ENCODE measurements around the gene PTPN14.

Gene PTPN14

DNA sequence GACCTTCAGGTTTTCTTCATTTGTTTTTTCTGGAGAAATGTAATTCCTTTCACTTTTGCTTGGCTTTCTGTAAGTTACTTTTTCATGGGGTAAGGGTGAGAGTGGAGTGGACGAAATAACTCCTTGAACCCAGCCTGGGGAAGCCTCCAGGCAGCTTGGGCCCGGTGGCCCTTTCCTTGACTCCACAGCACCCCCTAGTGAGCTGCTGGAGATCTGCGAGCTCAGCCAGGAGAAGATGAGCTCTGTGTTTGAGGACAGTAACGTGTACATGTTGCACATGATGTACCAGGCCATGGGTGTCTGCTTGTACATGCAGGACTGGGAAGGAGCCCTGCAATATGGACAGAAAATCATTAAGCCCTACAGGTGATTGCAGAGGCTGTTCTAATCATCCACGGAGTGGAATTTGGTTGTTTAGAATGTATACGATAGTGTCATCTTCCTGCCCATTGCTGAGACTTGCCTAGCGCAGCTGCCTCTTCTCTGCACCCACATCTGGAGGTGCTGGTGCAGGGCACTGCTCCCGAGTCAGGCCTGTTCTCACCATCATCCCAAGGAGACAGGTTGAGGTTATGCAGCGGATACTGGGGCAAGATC lies 219.5 kb downstream of the PTPN14 start:
- H3K4me3 Mint-ChIP-seq = no peak overlapping the region
- DNase-seq (ENCODE audit: low spot score in 2 of 2) (peak in 1 of 2 donors; percentile 36), ATAC-seq (replicated peaks; ENCODE audit: extremely low read depth, poor library complexity, severe bottlenecking) (no peak)
- H3K27ac Mint-ChIP-seq (ENCODE audit: low read depth) = no peak overlapping the region
- peaks cover 4% of the 10 kb centered on the region for H3K4me1 Mint-ChIP-seq
- no peaks in the 10 kb centered on the region for H3K9me3 Mint-ChIP-seq
- H3K27me3 Mint-ChIP-seq = no peaks in the 10 kb centered on the region
- peaks cover 11% of the 10 kb centered on the region for H3K36me3 Mint-ChIP-seq (ENCODE audit: insufficient read depth)

DNA sequence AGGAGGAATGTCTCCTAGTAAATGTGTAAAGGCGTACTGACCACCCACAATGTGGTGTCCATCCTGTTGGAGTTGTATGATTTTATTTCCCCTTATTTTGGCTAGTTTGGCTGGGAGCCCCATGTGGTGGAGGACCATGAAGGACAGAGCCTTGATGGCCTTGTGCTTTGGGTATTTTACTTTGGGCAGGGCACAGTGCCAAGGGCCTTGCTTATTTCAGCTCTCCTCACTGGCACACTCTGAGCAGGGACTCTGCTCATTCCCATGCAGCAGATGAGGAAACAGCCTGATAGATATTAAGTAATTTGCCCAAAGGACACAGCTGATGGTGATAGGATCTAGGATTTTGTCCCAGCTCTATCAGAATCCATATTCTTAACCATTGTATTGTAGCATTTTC lies 220.2 kb downstream of the PTPN14 start:
- H3K4me3 Mint-ChIP-seq = no peak overlapping the region
- peaks cover 12% of the 10 kb centered on the region for H3K36me3 Mint-ChIP-seq (ENCODE audit: insufficient read depth)
- H3K4me1 Mint-ChIP-seq = peaks cover 4% of the 10 kb centered on the region
- no peaks in the 10 kb centered on the region for H3K9me3 Mint-ChIP-seq
- H3K27ac Mint-ChIP-seq (ENCODE audit: low read depth) = no peak overlapping the region
- ATAC-seq (replicated peaks; ENCODE audit: extremely low read depth, poor library complexity, severe bottlenecking) (no peak), DNase-seq (ENCODE audit: low spot score in 2 of 2) (no peak)
- H3K27me3 Mint-ChIP-seq = no peaks in the 10 kb centered on the region

DNA sequence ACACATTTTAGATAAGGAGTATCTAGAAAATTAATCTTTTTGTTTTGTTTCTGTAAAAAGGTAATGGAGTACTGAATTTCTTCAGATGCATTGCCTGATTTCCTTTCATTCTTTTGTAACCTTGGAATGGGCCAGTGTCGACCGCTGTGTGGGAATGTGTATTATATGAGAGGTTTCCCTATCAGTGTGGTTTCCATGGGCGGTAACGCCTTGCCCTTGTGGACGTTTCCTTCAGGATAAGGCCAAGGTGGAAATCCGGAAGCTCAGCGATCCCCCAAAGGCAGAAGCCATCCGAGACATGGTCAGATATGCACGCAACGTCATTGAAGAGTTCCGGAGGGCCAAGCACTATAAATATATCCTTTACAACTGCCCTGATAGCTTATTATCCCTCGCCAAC lies 220.7 kb downstream of the PTPN14 start:
- ATAC-seq (replicated peaks; ENCODE audit: extremely low read depth, poor library complexity, severe bottlenecking) (no peak), DNase-seq (ENCODE audit: low spot score in 2 of 2) (no peak)
- H3K4me1 Mint-ChIP-seq = peaks cover 4% of the 10 kb centered on the region
- no peaks in the 10 kb centered on the region for H3K27me3 Mint-ChIP-seq
- H3K27ac Mint-ChIP-seq (ENCODE audit: low read depth) = no peak overlapping the region
- peaks cover 9% of the 10 kb centered on the region for H3K36me3 Mint-ChIP-seq (ENCODE audit: insufficient read depth)
- no peaks in the 10 kb centered on the region for H3K9me3 Mint-ChIP-seq
- no peak overlapping the region for H3K4me3 Mint-ChIP-seq

DNA sequence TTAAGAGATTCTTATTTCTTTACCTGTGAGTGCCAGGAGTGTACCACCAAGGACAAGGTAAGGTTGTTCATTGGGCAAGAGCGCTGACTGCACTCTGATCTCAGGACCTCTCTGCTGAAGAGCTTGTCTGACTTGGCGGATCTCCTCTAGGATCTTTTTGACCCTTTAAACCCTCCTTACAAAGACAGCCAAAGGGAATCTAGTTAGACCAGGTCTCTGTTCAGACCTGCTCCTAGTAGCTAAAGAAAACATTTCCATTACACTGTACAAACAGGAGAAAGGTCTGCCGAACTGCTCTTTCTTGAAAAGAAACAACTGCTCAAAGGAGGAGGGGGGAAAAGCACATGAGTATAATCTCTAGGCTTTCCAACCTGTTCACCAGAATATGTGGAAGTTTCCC lies 221.2 kb downstream of the PTPN14 start:
- Mint-ChIP-seq H3K36me3 (ENCODE audit: insufficient read depth) (peaks cover 12% of the 10 kb centered on the region), H3K27ac (ENCODE audit: low read depth) (no peak overlapping the region), H3K4me1 (peaks cover 4% of the 10 kb centered on the region), H3K4me3 (no peak overlapping the region), H3K9me3 (no peaks in the 10 kb centered on the region), H3K27me3 (no peaks in the 10 kb centered on the region)
- DNase-seq (ENCODE audit: low spot score in 2 of 2) (no peak), ATAC-seq (replicated peaks; ENCODE audit: extremely low read depth, poor library complexity, severe bottlenecking) (no peak)

DNA sequence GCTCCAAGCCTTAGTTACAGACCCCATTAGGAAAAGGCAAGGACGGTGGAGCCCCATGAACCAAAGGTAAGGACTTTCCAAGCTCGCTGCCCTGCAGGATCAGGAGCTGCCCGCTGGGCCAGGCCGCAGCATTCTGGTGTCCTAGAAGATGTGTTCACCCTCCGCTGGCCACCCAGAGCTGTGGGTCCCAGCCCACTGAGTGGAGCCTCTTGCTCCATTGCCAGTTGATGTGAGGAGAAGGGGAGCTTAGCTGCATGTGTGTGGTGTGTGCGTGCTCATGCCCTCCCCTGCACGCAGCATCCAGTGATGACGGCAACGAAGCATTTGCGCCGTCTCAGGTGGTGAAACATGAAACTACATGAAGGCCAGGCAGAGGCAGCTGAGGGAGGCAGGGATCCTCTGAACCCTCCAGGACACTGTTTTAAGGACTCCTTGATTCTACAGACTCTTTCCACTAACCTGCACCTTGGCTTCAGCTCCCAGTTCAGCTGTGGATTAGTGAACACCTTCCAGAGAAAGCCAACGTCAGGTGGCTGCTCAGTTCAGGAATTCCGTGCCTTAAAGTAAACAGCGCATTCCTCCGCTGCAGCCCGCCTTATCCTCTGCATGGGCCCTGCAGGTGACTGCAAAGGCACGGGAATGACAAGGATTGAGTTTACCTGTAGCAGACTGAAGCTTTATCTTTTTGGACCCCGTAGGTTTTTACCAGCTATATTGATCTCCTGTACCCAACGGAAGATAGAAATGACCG lies 221.8 kb downstream of the PTPN14 start:
- Mint-ChIP-seq H3K27ac (ENCODE audit: low read depth) (no peak overlapping the region), H3K36me3 (ENCODE audit: insufficient read depth) (peaks cover 13% of the 10 kb centered on the region), H3K4me3 (no peak overlapping the region), H3K4me1 (peaks cover 4% of the 10 kb centered on the region), H3K27me3 (no peaks in the 10 kb centered on the region), H3K9me3 (no peaks in the 10 kb centered on the region)
- DNase-seq (ENCODE audit: low spot score in 2 of 2) (no peak), ATAC-seq (replicated peaks; ENCODE audit: extremely low read depth, poor library complexity, severe bottlenecking) (no peak)

DNA sequence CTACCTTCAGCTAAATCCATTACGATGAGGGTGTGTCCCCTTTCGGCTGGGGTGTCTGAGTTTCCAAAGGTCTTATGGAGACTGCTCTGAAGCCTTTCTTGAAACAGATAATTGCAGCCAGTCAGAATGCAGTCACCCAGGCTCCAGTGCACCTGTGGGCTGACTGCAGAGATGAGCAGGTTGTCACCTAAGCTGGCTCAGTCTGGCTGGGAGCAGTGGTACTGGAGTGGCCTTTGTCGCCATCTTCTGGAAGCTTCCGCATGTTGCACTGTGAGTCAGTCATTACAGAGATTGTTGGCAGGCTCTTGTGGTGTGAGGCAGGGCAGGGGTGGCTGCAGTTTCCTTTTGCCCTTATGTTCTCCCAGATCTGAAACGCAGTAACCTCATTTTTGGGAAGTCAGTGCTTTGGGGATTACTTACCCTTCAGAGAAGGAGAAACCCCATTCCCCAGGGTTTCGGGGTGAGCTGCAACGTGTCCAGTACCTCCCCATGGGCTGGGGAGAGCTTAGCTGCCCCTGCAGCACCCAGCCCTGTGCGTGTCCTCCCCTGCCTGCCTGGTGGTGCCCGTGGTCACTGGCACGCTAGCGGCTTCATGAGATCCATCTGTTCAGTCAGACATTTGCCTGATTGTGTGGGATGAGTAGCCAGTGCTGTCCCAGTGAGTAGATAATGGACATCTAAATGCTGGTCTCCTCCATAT lies 222.5 kb downstream of the PTPN14 start:
- Mint-ChIP-seq H3K4me3 (no peak overlapping the region), H3K36me3 (ENCODE audit: insufficient read depth) (peaks cover 19% of the 10 kb centered on the region), H3K4me1 (peaks cover 4% of the 10 kb centered on the region), H3K27ac (ENCODE audit: low read depth) (no peak overlapping the region), H3K9me3 (no peaks in the 10 kb centered on the region), H3K27me3 (no peaks in the 10 kb centered on the region)
- peak; percentile 67 to 73 for DNase-seq (ENCODE audit: low spot score in 2 of 2)
- peak; percentile 89 for ATAC-seq (replicated peaks; ENCODE audit: extremely low read depth, poor library complexity, severe bottlenecking)

DNA sequence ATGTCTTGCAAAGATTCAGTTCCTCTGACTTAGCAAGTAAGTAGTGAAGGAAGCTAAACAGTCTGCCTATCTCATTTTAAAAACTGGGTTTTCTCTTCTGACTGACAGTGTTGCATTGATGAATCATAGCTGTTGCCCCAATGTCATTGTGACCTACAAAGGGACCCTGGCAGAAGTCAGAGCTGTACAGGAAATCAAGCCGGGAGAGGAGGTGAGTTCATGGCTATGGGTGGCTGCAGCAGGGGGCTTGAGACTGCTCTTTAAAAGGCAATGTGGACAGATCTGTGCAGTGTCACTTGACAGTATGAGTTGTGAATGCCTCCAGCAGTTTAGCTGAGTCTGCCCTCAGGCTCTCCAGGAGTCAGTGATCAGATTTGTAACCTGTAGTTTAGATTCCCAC lies 223.9 kb downstream of the PTPN14 start:
- Mint-ChIP-seq H3K27ac (ENCODE audit: low read depth) (peak overlapping the region; percentile 34), H3K36me3 (ENCODE audit: insufficient read depth) (peaks cover 19% of the 10 kb centered on the region), H3K27me3 (no peaks in the 10 kb centered on the region), H3K4me3 (no peak overlapping the region), H3K4me1 (peaks cover 4% of the 10 kb centered on the region), H3K9me3 (no peaks in the 10 kb centered on the region)
- DNase-seq (ENCODE audit: low spot score in 2 of 2) (no peak), ATAC-seq (replicated peaks; ENCODE audit: extremely low read depth, poor library complexity, severe bottlenecking) (no peak)

DNA sequence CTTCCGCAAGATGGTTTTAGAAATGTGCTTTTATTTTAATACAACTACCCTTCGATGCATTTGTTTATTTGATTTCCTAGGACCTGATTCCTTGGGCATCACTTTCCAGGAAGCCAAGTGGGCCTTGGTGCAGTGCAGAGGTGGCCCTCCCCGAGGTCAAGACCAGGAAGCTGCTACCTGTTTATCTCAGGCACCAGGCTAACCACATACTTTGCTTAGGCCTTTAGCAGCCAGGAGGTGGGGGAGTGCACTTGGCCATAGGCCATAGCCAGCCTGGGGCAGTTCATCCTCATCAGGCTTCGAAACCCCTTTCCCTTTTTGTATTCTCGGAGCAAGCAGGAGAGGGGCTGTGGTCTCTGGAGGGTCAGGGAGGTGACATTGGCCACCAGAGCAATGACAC lies 225.0 kb downstream of the PTPN14 start:
- Mint-ChIP-seq H3K4me3 (no peak overlapping the region), H3K27ac (ENCODE audit: low read depth) (no peak overlapping the region), H3K4me1 (no peaks in the 10 kb centered on the region), H3K9me3 (no peaks in the 10 kb centered on the region), H3K36me3 (ENCODE audit: insufficient read depth) (peaks cover 20% of the 10 kb centered on the region), H3K27me3 (no peaks in the 10 kb centered on the region)
- DNase-seq (ENCODE audit: low spot score in 2 of 2) (no peak), ATAC-seq (replicated peaks; ENCODE audit: extremely low read depth, poor library complexity, severe bottlenecking) (no peak)

DNA sequence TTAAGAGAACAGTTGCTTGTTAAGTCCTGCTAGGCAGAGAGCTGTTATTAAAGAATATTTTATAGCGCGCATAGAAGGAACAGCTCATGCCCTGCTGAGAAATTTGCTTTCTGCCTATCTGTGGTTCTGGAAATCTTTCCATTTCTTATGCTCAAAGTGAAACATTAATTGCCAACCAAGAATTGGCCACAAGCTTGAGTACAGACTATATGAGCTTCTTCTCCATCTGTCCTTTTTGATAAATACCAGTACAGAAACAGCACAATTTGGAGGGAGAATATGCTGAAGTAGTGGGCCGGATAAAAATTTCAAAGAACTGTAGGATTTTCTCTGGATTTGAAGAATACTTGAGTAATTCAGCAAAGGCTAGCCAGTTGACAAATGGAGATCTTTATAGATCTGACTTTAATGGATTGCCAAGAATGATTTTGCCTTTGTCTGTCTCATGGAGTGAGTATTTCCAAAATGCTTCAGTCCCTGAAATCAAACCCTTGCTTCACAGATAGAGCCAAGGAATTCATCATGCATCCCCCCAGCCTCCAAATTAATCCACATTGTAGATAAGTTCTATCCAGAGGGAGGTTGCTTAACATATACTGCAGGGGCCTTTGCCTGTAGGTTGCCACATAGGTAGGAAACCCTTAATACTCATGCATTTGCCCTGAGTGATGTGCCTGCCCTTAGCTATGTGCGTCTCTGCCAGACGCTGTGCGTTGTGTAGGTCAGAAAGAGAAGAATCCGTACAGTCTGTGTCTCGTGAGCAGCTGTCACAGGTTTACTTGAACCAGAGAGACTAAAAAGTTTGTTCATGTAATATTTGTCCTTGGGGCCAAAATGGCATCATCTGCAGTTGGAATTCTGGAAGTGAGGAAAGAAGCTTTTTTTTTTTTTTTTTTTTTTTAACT lies 226.3 kb downstream of the PTPN14 start:
- Mint-ChIP-seq H3K27ac (ENCODE audit: low read depth) (no peak overlapping the region), H3K36me3 (ENCODE audit: insufficient read depth) (peaks cover 22% of the 10 kb centered on the region), H3K27me3 (no peaks in the 10 kb centered on the region), H3K4me3 (no peak overlapping the region), H3K9me3 (no peaks in the 10 kb centered on the region), H3K4me1 (no peaks in the 10 kb centered on the region)
- DNase-seq (ENCODE audit: low spot score in 2 of 2) = no peak
- no peak for ATAC-seq (replicated peaks; ENCODE audit: extremely low read depth, poor library complexity, severe bottlenecking)

DNA sequence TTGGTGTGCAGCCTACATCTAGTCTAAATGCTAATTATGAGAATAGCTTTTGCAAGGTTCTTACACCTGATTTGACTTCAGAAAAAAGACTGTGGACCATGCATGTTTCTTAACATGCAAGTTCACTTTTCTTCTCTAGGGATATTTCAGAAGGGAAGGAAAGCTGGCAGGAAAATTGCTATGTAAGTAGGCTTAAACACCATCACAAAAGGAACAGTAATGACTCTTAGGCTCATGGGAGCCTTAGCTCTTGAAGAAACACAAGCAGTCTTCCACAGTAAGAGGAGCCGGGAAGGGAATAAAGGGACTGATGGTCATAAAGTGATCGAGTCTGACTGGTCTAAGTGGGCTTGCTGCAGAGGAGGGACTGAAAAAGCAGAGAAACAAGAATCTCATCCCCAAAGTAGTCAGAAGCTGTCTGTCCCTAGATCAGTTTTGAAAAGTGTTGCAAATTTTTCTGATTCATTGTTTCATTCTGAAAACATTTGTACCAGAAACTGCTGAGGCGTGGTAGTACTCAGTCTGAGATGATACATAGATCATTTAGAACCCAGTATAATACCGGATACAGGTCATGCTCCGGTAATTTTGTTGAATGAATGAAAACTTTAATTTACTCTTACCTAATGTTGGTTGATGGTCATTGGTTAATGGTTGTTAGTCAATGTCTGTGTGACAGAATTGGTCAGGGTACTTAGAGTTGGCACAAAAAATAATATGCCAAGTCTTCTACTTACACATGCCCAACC lies 229.5 kb downstream of the PTPN14 start:
- Mint-ChIP-seq H3K36me3 (ENCODE audit: insufficient read depth) (peaks cover 28% of the 10 kb centered on the region), H3K9me3 (no peaks in the 10 kb centered on the region), H3K4me3 (no peak overlapping the region), H3K4me1 (no peaks in the 10 kb centered on the region), H3K27me3 (no peaks in the 10 kb centered on the region), H3K27ac (ENCODE audit: low read depth) (no peak overlapping the region)
- no peak for ATAC-seq (replicated peaks; ENCODE audit: extremely low read depth, poor library complexity, severe bottlenecking)
- no peak for DNase-seq (ENCODE audit: low spot score in 2 of 2)

DNA sequence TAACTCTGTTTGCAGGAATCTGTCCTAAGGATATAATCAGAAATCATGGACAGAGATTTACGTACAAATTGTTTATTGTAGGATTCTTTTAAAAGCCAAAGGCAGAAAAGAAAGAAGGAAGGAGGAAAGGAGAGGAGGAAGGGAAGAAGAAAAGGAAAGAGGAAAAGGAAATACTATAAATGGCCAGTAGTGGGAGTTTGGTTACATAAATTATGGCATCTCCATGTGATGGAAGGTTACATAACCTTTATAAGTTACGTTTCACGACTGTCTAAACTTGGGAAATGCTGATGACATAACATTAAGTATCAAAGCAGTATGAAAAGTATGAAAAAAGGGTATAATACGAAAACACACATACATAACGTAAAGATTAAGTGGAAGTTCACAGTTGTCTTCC lies 231.5 kb downstream of the PTPN14 start:
- peaks cover 28% of the 10 kb centered on the region for H3K36me3 Mint-ChIP-seq (ENCODE audit: insufficient read depth)
- DNase-seq (ENCODE audit: low spot score in 2 of 2) = no peak
- H3K27me3 Mint-ChIP-seq = no peaks in the 10 kb centered on the region
- H3K9me3 Mint-ChIP-seq = no peaks in the 10 kb centered on the region
- no peak overlapping the region for H3K4me3 Mint-ChIP-seq
- H3K4me1 Mint-ChIP-seq = no peaks in the 10 kb centered on the region
- no peak for ATAC-seq (replicated peaks; ENCODE audit: extremely low read depth, poor library complexity, severe bottlenecking)
- H3K27ac Mint-ChIP-seq (ENCODE audit: low read depth) = no peak overlapping the region
